H9 (cell line): Measurements from ENCODE around the gene WRAP53. TPM values are rescaled to one million over a fixed set of nuclear protein-coding genes. Genes with fewer than 3 reads are reported as not detected.

Experiments
- DNase-seq: peaks from one replicate; pipeline ENCODE4 v3.0.0-alpha.2; 2017
- H2AFZ ChIP-seq: one replicate; pipeline ENCODE4 v1.6.1; 2013; ENCODE audit warnings: mild to moderate bottlenecking, low read length, control low read depth, moderate library complexity
- H2AK5ac ChIP-seq: 2 replicates; pipeline ENCODE4 v1.6.1; 2013; ENCODE audit warnings: low read length, control low read depth, mixed read lengths; ENCODE audit not compliant: insufficient read length
- H2BK120ac ChIP-seq: one replicate; pipeline ENCODE4 v1.6.1; 2013; ENCODE audit warnings: low read depth, mild to moderate bottlenecking, low read length, control low read depth, inconsistent platforms; ENCODE audit not compliant: poor library complexity, severe bottlenecking
- H2BK12ac ChIP-seq: 2 replicates; pipeline ENCODE4 v1.6.1; 2013; ENCODE audit warnings: low read length, control low read depth, mixed read lengths, low read depth; ENCODE audit not compliant: insufficient read length
- H2BK15ac ChIP-seq: 2 replicates; pipeline ENCODE4 v1.6.1; 2013; ENCODE audit warnings: low read depth, low read length, control low read depth
- H2BK20ac ChIP-seq: one replicate; pipeline ENCODE4 v1.6.1; 2013; ENCODE audit warnings: low read depth, mild to moderate bottlenecking, low read length, control low read depth, inconsistent platforms; ENCODE audit not compliant: poor library complexity, severe bottlenecking
- H2BK5ac ChIP-seq: 2 replicates; pipeline ENCODE4 v1.6.1; 2013; ENCODE audit warnings: low read length, control low read depth, mixed read lengths; ENCODE audit not compliant: insufficient read length
- H3K14ac ChIP-seq: 2 replicates; pipeline ENCODE4 v1.6.1; 2013; ENCODE audit warnings: low read length, control low read depth; ENCODE audit not compliant: insufficient read depth
- H3K18ac ChIP-seq: 2 replicates; pipeline ENCODE4 v1.6.1; 2013; ENCODE audit warnings: low read depth, mild to moderate bottlenecking, mixed read lengths, low read length, control low read depth; ENCODE audit not compliant: insufficient read length
- H3K23ac ChIP-seq: 2 replicates; pipeline ENCODE4 v1.6.1; 2013; ENCODE audit warnings: low read length, control low read depth, mixed read lengths, low read depth; ENCODE audit not compliant: insufficient read length
- H3K23me2 ChIP-seq: 2 replicates; pipeline ENCODE4 v1.6.1; 2013; ENCODE audit warnings: low read depth, mild to moderate bottlenecking, mixed read lengths, low read length, control low read depth; ENCODE audit not compliant: insufficient read length, poor library complexity, severe bottlenecking
- H3K27ac ChIP-seq: 2 replicates; pipeline ENCODE4 v1.5.1; 2013; ENCODE audit warnings: low read length, control low read depth, mixed read lengths, low read depth; ENCODE audit not compliant: insufficient read length
- H3K27me3 ChIP-seq: 2 replicates; pipeline ENCODE4 v1.6.1; 2013; ENCODE audit warnings: low read length, control low read depth, inconsistent platforms; ENCODE audit not compliant: insufficient read depth
- H3K4ac ChIP-seq: 2 replicates; pipeline ENCODE4 v1.6.1; 2013; ENCODE audit warnings: low read depth, mild to moderate bottlenecking, control low read depth, inconsistent platforms, low read length, moderate library complexity
- H3K4me1 ChIP-seq: 2 replicates; pipeline ENCODE4 v1.6.1; 2013; ENCODE audit warnings: low read length, control low read depth, inconsistent platforms; ENCODE audit not compliant: insufficient read depth
- H3K4me2 ChIP-seq: 2 replicates; pipeline ENCODE4 v1.6.1; 2013; ENCODE audit warnings: low read length, control low read depth, mixed read lengths; ENCODE audit not compliant: insufficient read length, insufficient read depth
- H3K56ac ChIP-seq: 2 replicates; pipeline ENCODE4 v1.6.1; 2013; ENCODE audit warnings: low read depth, mild to moderate bottlenecking, mixed read lengths, low read length, control low read depth; ENCODE audit not compliant: insufficient read length
- H3K79me1 ChIP-seq: 2 replicates; pipeline ENCODE4 v1.6.1; 2013; ENCODE audit warnings: low read depth, mild to moderate bottlenecking, moderate library complexity, low read length, control low read depth, inconsistent platforms; ENCODE audit not compliant: insufficient read depth, poor library complexity, severe bottlenecking
- H3K79me2 ChIP-seq: 2 replicates; pipeline ENCODE4 v1.6.1; 2013; ENCODE audit warnings: low read length, control low read depth, inconsistent platforms; ENCODE audit not compliant: insufficient read depth
- H3K9ac ChIP-seq: 2 replicates; pipeline ENCODE4 v1.6.1; 2013; ENCODE audit warnings: low read length, control low read depth, mixed read lengths; ENCODE audit not compliant: insufficient read length; ENCODE audit errors: extremely low read depth
- H3K9me3 ChIP-seq: one replicate; pipeline ENCODE4 v1.6.1; 2013; ENCODE audit warnings: low read depth, low read length, inconsistent platforms; ENCODE audit not compliant: control insufficient read depth
- H3T11ph ChIP-seq: one replicate; pipeline ENCODE4 v1.6.1; 2013; ENCODE audit warnings: mild to moderate bottlenecking, low read length, control low read depth, inconsistent platforms
- H4K20me1 ChIP-seq: one replicate; pipeline ENCODE4 v1.6.1; 2013; ENCODE audit not compliant: control insufficient read depth, insufficient read length, insufficient read depth
- H4K5ac ChIP-seq: 2 replicates; pipeline ENCODE4 v1.6.1; 2013; ENCODE audit warnings: low read depth, mild to moderate bottlenecking, mixed read lengths, low read length, control low read depth; ENCODE audit not compliant: insufficient read length
- H4K8ac ChIP-seq: replicated peaks from 2 replicates; pipeline ENCODE4 v1.6.1; 2013; ENCODE audit warnings: low read length, control low read depth, mixed read lengths, low read depth; ENCODE audit not compliant: insufficient read length
- H4K91ac ChIP-seq: 2 replicates; pipeline ENCODE4 v1.6.1; 2013; ENCODE audit warnings: low read depth, mild to moderate bottlenecking, moderate library complexity, mixed read lengths, low read length, control low read depth; ENCODE audit not compliant: insufficient read length
- H3K27ac Mint-ChIP-seq, 3 experiments: 2 replicates in 2 of 3; 3 replicates in 1 of 3; pipeline ENCODE4 v1.8.0; 2020 to 2021; ENCODE audit warnings: mixed read lengths in 3 of 3, mild to moderate bottlenecking in 1 of 3, moderate library complexity in 1 of 3
- H3K27me3 Mint-ChIP-seq: 2 replicates; pipeline ENCODE4 v1.8.0; 2021; ENCODE audit warnings: low read depth, mild to moderate bottlenecking, moderate library complexity, mixed read lengths
- H3K36me3 Mint-ChIP-seq, 3 experiments: 2 replicates in 2 of 3; 3 replicates in 1 of 3; pipeline ENCODE4 v1.8.0; 2020 to 2021; ENCODE audit warnings: low read depth in 3 of 3, mixed read lengths in 3 of 3; ENCODE audit not compliant: insufficient read depth in 1 of 3
- H3K4me1 Mint-ChIP-seq, 2 experiments: 2 replicates each; pipeline ENCODE4 v1.8.0; 2020; ENCODE audit warnings: mixed read lengths in 2 of 2
- H3K4me3 Mint-ChIP-seq, 2 experiments: 2 replicates in 1 of 2; 3 replicates in 1 of 2; pipeline ENCODE4 v1.8.0; 2020 to 2021; ENCODE audit warnings: mild to moderate bottlenecking in 2 of 2, mixed read lengths in 2 of 2, moderate library complexity in 1 of 2
- H3K9me3 Mint-ChIP-seq, 2 experiments: 2 replicates in 1 of 2; 3 replicates in 1 of 2; pipeline ENCODE4 v1.8.0; 2020; ENCODE audit warnings: mild to moderate bottlenecking in 2 of 2, mixed read lengths in 2 of 2, moderate library complexity in 1 of 2
- CTCF ChIP-seq: fragments of 200-600 bp; sonication (generic); conservative IDR thresholded peaks from 3 replicates; pipeline ENCODE4 v1.8.0; 2021; ENCODE audit warnings: antibody characterized with exemption, mild to moderate bottlenecking
- WGBS: extraction: QIAGEN DNeasy Blood & Tissue Kit; methylation state at CpG from one replicate; pipeline ENCODE4 v1.1.7; 2013; ENCODE audit warnings: missing lambda C conversion rate, low lambda C conversion rate, mixed read lengths; ENCODE audit not compliant: insufficient read length; ENCODE audit errors: extremely low coverage; 5-methylcytosine and 5-hydroxymethylcytosine counted together
- total RNA-seq: library from RNA; stranded (reverse); gene quantifications from 2 replicates; pipeline ENCODE4 v1.2.1, GENCODE V29; 2021

WRAP53 gene
- total RNA-seq, 1 experiment from 2014 or later, result 27.0 TPM

GRCh38 chr17:7697828-7698588 lies 9.7 kb downstream of the WRAP53 start:
- Mint-ChIP-seq H3K27me3 (no peaks in the 10 kb centered on the region), H3K9me3 (no peaks in the 10 kb centered on the region; a peak in 1 of 5 replicates), H3K4me1 (peaks cover 0 to 2% of the 10 kb centered on the region in 2 experiments; a peak in 2 of 4 replicates), H3K27ac (no peak overlapping the region), H3K36me3 (peaks cover 18 to 42% (median 38%) of the 10 kb centered on the region in 3 experiments; a peak in 6 of 7 replicates), H3K4me3 (no peak overlapping the region)
- H2BK5ac ChIP-seq, result no peak overlapping the region
- H3K14ac ChIP-seq, result no peak overlapping the region
- no peak overlapping the region for H2BK15ac ChIP-seq
- no peak for TF ChIP-seq CTCF
- no peak overlapping the region for H3K27ac ChIP-seq
- no peaks in the 10 kb centered on the region for H4K20me1 ChIP-seq
- H3T11ph ChIP-seq, result no peak overlapping the region
- no peak overlapping the region for H2AFZ ChIP-seq
- H3K27me3 ChIP-seq, result no peaks in the 10 kb centered on the region
- no peak overlapping the region for H3K9ac ChIP-seq
- no peak overlapping the region for H3K23ac ChIP-seq
- no peak overlapping the region for H4K8ac ChIP-seq
- H2BK20ac ChIP-seq, result no peak overlapping the region
- H4K91ac ChIP-seq, result no peak overlapping the region
- no CpG with 5 or more reads among the region's 4 CpGs for WGBS
- no peak overlapping the region for H2BK120ac ChIP-seq
- H4K5ac ChIP-seq, result no peak overlapping the region
- no peak overlapping the region for H2BK12ac ChIP-seq
- H3K79me1 ChIP-seq, result no peaks in the 10 kb centered on the region
- H2AK5ac ChIP-seq, result no peak overlapping the region
- no peak for DNase-seq
- H3K23me2 ChIP-seq, result no peaks in the 10 kb centered on the region
- H3K4ac ChIP-seq, result no peak overlapping the region
- H3K56ac ChIP-seq, result no peak overlapping the region
- H3K18ac ChIP-seq, result no peak overlapping the region
- no peaks in the 10 kb centered on the region for H3K9me3 ChIP-seq
- no peaks in the 10 kb centered on the region for H3K79me2 ChIP-seq
- H3K4me1 ChIP-seq, result no peaks in the 10 kb centered on the region
- no peak overlapping the region for H3K4me2 ChIP-seq
